Ishikawa (cell line): ENCODE results near the gene MRPL58.
A peak's percentile ranks its signal among the peaks of the same experiment; 100 is the strongest.

Source experiments
- CEBPB ChIP-seq: IDR thresholded peaks from 2 replicates; pipeline ENCODE4 v1.6.1; 2012
- CREB1 ChIP-seq: IDR thresholded peaks from 2 replicates; pipeline ENCODE4 v1.6.1; 2012; ENCODE audit warnings: low read depth
- EGR1 ChIP-seq: IDR thresholded peaks from 2 replicates; pipeline ENCODE4 v1.6.1; 2012
- EP300 ChIP-seq: IDR thresholded peaks from 2 replicates; pipeline ENCODE4 v1.6.1; 2012; ENCODE audit warnings: borderline replicate concordance
- FOXM1 ChIP-seq: IDR thresholded peaks from 2 replicates; pipeline ENCODE4 v1.6.1; 2012; ENCODE audit warnings: low read depth, borderline replicate concordance
- MAX ChIP-seq: IDR thresholded peaks from 2 replicates; pipeline ENCODE4 v1.6.1; 2012
- NFIC ChIP-seq: IDR thresholded peaks from 2 replicates; pipeline ENCODE4 v1.6.1; 2012
- RAD21 ChIP-seq: IDR thresholded peaks from 2 replicates; pipeline ENCODE4 v1.6.1; 2012; ENCODE audit warnings: low read depth
- TAF1 ChIP-seq: IDR thresholded peaks from 2 replicates; pipeline ENCODE4 v1.6.1; 2012; ENCODE audit warnings: low read depth, mild to moderate bottlenecking
- TCF12 ChIP-seq: IDR thresholded peaks from 2 replicates; pipeline ENCODE4 v1.6.1; 2012; ENCODE audit warnings: low read depth
- TEAD4 ChIP-seq: IDR thresholded peaks from 2 replicates; pipeline ENCODE4 v1.6.1; 2012
- YY1 ChIP-seq: IDR thresholded peaks from 2 replicates; pipeline ENCODE4 v1.6.1; 2012; ENCODE audit warnings: low read depth
- ZBTB7A ChIP-seq: IDR thresholded peaks from 2 replicates; pipeline ENCODE4 v1.6.1; 2012; ENCODE audit warnings: low read depth
- TF ChIP-seq, protein P1 (sequence below): IDR thresholded peaks from 2 replicates; pipeline ENCODE4 v1.6.1; 2012; ENCODE audit warnings: low read depth, mild to moderate bottlenecking
- TF ChIP-seq, protein P2 (sequence below): IDR thresholded peaks from 2 replicates; pipeline ENCODE4 v1.6.1; 2012

The MRPL58 gene

GRCh38 chr17:75036643-75037268, 24.3 kb downstream of the MRPL58 start:
- TF ChIP-seq RAD21 (no peak), EP300 (no peak), EGR1 (no peak), FOXM1 (no peak), NFIC (no peak), CREB1 (no peak), TEAD4 (no peak), TAF1 (no peak), CEBPB (no peak), ZBTB7A (no peak), TCF12 (no peak), YY1 (no peak), MAX (no peak)
- TF ChIP-seq, protein P1, sequence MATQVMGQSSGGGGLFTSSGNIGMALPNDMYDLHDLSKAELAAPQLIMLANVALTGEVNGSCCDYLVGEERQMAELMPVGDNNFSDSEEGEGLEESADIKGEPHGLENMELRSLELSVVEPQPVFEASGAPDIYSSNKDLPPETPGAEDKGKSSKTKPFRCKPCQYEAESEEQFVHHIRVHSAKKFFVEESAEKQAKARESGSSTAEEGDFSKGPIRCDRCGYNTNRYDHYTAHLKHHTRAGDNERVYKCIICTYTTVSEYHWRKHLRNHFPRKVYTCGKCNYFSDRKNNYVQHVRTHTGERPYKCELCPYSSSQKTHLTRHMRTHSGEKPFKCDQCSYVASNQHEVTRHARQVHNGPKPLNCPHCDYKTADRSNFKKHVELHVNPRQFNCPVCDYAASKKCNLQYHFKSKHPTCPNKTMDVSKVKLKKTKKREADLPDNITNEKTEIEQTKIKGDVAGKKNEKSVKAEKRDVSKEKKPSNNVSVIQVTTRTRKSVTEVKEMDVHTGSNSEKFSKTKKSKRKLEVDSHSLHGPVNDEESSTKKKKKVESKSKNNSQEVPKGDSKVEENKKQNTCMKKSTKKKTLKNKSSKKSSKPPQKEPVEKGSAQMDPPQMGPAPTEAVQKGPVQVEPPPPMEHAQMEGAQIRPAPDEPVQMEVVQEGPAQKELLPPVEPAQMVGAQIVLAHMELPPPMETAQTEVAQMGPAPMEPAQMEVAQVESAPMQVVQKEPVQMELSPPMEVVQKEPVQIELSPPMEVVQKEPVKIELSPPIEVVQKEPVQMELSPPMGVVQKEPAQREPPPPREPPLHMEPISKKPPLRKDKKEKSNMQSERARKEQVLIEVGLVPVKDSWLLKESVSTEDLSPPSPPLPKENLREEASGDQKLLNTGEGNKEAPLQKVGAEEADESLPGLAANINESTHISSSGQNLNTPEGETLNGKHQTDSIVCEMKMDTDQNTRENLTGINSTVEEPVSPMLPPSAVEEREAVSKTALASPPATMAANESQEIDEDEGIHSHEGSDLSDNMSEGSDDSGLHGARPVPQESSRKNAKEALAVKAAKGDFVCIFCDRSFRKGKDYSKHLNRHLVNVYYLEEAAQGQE, result no peak
- TF ChIP-seq, protein P2, sequence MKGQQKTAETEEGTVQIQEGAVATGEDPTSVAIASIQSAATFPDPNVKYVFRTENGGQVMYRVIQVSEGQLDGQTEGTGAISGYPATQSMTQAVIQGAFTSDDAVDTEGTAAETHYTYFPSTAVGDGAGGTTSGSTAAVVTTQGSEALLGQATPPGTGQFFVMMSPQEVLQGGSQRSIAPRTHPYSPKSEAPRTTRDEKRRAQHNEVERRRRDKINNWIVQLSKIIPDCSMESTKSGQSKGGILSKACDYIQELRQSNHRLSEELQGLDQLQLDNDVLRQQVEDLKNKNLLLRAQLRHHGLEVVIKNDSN, result no peak

DNA sequence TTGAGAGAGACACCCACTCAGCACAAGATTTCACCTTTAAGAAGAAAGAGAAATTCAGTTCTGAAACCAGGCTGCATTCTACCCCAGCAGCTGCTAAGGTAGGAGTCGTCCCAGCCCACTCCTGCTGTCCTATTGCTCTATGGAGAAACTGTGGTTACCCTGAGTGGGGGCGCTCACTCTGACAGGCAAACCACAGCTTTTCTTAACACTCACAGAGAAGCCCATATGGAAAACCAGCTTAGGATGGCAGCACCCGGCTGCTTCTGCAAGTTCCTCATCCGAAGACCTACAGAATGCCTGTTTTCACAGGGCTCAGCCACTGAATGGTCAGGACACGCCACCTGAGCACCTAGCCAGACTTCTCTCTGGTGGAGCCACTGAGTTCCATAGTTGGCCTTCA, 26.8 kb downstream of the MRPL58 start:
- TF ChIP-seq RAD21 (no peak), YY1 (no peak), MAX (no peak), CEBPB (no peak)

DNA sequence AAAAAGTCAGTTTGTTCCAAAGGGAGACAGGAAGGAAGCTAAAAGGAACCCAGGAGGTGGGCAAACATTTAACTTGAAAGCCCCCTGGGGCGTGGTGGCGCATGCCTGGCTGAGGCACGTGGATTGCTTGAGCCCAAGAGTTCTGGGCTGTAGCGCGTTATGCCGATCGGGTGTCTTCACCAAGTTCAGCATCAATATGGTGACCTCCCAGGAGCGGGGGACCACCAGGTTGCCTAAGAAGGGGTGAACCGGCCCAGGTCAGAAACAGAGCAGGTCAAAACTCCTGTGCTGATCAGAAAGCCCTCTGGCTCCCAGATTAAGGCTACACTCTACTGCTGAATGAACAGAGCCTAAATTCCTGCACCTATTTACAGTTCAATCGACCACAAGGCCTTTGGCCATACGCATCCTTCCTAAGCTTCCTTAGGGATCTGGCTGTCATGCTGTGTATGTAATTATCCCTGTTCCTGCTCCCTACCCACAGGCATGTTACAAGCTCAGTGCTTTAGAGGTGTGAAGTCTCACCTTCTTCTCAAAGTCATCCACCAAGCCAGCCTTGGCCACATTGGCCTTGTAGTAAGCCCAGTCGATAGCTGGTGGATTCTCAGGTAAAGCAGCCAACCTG, 29.3 kb downstream of the MRPL58 start:
- TF ChIP-seq CEBPB (no peak), NFIC (no peak), MAX (no peak), ZBTB7A (no peak), TAF1 (no peak), EP300 (no peak), FOXM1 (no peak)

- no peak for TF ChIP-seq TEAD4
These were observed 32.2 kb downstream of the MRPL58 start for GRCh38 chr17:75044716-75045115.

GRCh38 chr17:75046407-75047289, 34.2 kb downstream of the MRPL58 start, which contains the start of the genes ATP5PD and KCTD2:
Gene ATP5PD (minus strand): TSS chr17:75046969. CDS start chr17:75042650, 4,319 bp downstream.
Gene KCTD2 (plus strand): TSS chr17:75047225. CDS start chr17:75047251, 26 bp downstream.
- TF ChIP-seq EGR1 (peak; percentile 91), FOXM1 (no peak), MAX (peak; percentile 58), CREB1 (peak; percentile 54; the same call in 1 of the 2 replicates), CEBPB (peak; percentile 57), TCF12 (peak; percentile 17; the same call in 1 of the 2 replicates), YY1 (peak; percentile 93), TAF1 (peak; percentile 83), TEAD4 (no peak; the same call in 1 of the 2 replicates), NFIC (no peak), ZBTB7A (peak; percentile 62; the same call in 1 of the 2 replicates), EP300 (0 out of 2 replicates have a peak, but pooled peaks have one; percentile 9), RAD21 (no peak)
- TF ChIP-seq, protein P2, result no peak; the same call in 1 of the 2 replicates
- TF ChIP-seq, protein P1, result no peak
